SK-N-SH treated with all-trans-retinoic acid at 6 μM for 48 hours (cell line): Measurements from ENCODE around the gene TRAPPC1.

ENCODE experiments used
- ESRRG ChIP-seq: fragments of 250-450 bp; sonication (Bioruptor Pico); IDR thresholded peaks from 2 replicates; pipeline ENCODE4 v1.6.1; 2021; ENCODE audit warnings: mild to moderate bottlenecking
- GLIS3 ChIP-seq: fragments of 250-450 bp; sonication (Bioruptor Pico); IDR thresholded peaks from 2 replicates; pipeline ENCODE4 v1.5.0; 2020; ENCODE audit warnings: mild to moderate bottlenecking, moderate library complexity
- PATZ1 ChIP-seq: fragments of 250-450 bp; sonication (Bioruptor Pico); IDR thresholded peaks from 2 replicates; pipeline ENCODE4 v1.8.0; 2020; ENCODE audit warnings: mild to moderate bottlenecking, moderate library complexity, borderline replicate concordance
- RARB ChIP-seq: fragments of 250-450 bp; sonication (Bioruptor Pico); IDR thresholded peaks from 2 replicates; pipeline ENCODE4 v1.8.0; 2021; ENCODE audit warnings: mild to moderate bottlenecking, moderate library complexity
- TCF4 ChIP-seq: fragments of 250-450 bp; sonication (Bioruptor Pico); IDR thresholded peaks from 2 replicates; pipeline ENCODE4 v1.8.0; 2021; ENCODE audit warnings: mild to moderate bottlenecking, moderate library complexity, borderline replicate concordance
- TOX ChIP-seq: fragments of 250-450 bp; sonication (Bioruptor Pico); IDR thresholded peaks from 2 replicates; pipeline ENCODE4 v1.8.0; 2021; ENCODE audit warnings: mild to moderate bottlenecking, moderate library complexity, borderline replicate concordance
- TSHZ2 ChIP-seq: fragments of 250-450 bp; sonication (Bioruptor Pico); IDR thresholded peaks from 2 replicates; pipeline ENCODE4 v1.5.0; 2020; ENCODE audit warnings: mild to moderate bottlenecking, moderate library complexity
- ZC3H10 ChIP-seq: fragments of 250-450 bp; sonication (Bioruptor Pico); IDR thresholded peaks from 2 replicates; pipeline ENCODE4 v1.5.1; 2021; ENCODE audit warnings: mild to moderate bottlenecking, moderate library complexity
- ZFP3 ChIP-seq: fragments of 250-450 bp; sonication (Bioruptor Pico); IDR thresholded peaks from 2 replicates; pipeline ENCODE4 v1.5.0; 2020; ENCODE audit warnings: mild to moderate bottlenecking, moderate library complexity
- ZFP30 ChIP-seq: fragments of 450-650 bp; formaldehyde crosslinking; IDR thresholded peaks from 2 replicates; pipeline ENCODE4 v1.5.0; 2022; ENCODE audit warnings: mild to moderate bottlenecking, moderate library complexity
- ZNF565 ChIP-seq: fragments of 450-650 bp; formaldehyde crosslinking; conservative IDR thresholded peaks from 2 replicates; pipeline ENCODE4 v1.5.0; 2020; ENCODE audit warnings: low read depth, mild to moderate bottlenecking, moderate library complexity
- ZNF70 ChIP-seq: fragments of 450-650 bp; formaldehyde crosslinking; IDR thresholded peaks from 2 replicates; pipeline ENCODE4 v1.5.0; 2020; ENCODE audit warnings: mild to moderate bottlenecking, moderate library complexity
- ZNF8 ChIP-seq: fragments of 450-650 bp; formaldehyde crosslinking; IDR thresholded peaks from 2 replicates; pipeline ENCODE4 v1.5.0; 2020; ENCODE audit warnings: mild to moderate bottlenecking, moderate library complexity

- no peak for TF ChIP-seq ZNF70 (CRISPR knock-in tag)
- no peak for TF ChIP-seq TSHZ2 (CRISPR knock-in tag)
- TF ChIP-seq ZNF565 (CRISPR knock-in tag), result no peak
- no peak for TF ChIP-seq ZNF8 (CRISPR knock-in tag)
- no peak for TF ChIP-seq ZFP30 (CRISPR knock-in tag)
- no peak for TF ChIP-seq ESRRG
- no peak for TF ChIP-seq GLIS3 (CRISPR knock-in tag)
- no peak for TF ChIP-seq ZC3H10
- TF ChIP-seq ZFP3 (CRISPR knock-in tag), result no peak
- no peak for TF ChIP-seq TCF4
- no peak for TF ChIP-seq RARB
- no peak for TF ChIP-seq TOX (CRISPR knock-in tag)
- TF ChIP-seq PATZ1, result no peak
Measured at GRCh38 chr17:7903154-7904103, 28.3 kb downstream of the TRAPPC1 start.
